ENCODE results near the gene ZFP69B.

DNA sequence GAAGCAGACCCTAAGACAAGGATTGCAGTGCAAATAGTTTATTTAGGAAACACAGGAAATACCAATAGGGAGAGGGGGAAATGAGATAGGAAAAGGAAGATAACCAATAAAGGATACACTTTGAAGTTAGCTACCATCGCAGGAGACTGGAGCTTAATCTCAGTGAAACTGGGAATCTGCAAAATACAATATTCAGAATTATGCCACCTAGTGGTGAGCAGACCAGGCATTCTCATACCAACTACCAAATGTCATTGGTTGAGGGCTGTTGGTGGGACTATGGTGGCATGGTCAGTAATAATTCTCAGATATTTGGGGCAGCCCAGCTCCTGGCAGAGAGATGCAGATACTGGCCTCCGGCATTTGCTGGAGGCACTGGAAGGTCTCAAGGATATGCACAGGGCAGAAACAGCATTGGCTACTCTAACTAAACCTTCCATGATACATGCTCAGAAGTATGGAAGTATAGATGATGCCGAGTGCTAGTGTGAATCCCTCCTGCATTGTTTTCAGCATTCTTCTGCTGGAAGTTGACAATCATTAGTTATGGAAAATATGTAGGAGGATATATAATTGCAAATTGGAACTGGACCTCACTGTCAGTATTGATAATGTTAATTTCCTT, 11.8 kb upstream of the ZFP69B start:
- TF ChIP-seq, protein P1, sequence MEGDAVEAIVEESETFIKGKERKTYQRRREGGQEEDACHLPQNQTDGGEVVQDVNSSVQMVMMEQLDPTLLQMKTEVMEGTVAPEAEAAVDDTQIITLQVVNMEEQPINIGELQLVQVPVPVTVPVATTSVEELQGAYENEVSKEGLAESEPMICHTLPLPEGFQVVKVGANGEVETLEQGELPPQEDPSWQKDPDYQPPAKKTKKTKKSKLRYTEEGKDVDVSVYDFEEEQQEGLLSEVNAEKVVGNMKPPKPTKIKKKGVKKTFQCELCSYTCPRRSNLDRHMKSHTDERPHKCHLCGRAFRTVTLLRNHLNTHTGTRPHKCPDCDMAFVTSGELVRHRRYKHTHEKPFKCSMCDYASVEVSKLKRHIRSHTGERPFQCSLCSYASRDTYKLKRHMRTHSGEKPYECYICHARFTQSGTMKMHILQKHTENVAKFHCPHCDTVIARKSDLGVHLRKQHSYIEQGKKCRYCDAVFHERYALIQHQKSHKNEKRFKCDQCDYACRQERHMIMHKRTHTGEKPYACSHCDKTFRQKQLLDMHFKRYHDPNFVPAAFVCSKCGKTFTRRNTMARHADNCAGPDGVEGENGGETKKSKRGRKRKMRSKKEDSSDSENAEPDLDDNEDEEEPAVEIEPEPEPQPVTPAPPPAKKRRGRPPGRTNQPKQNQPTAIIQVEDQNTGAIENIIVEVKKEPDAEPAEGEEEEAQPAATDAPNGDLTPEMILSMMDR (IDR thresholded peaks at IDR 0.05): peak; percentile 66 to 82 (median 76)
- no peak for TF ChIP-seq POLR2A (IDR thresholded peaks at IDR 0.05)

Data from right lobe of liver (tissue), 4 donors.